Liver (tissue), 3 donors: ENCODE data around the gene PPIA.

Source experiments
- JUND ChIP-seq, 2 donors: IDR thresholded peaks; 2 replicates each; pipeline ENCODE4 v1.6.1; 2016; ENCODE audit warnings: antibody characterized with exemption in 2 of 2
- MAX ChIP-seq: IDR thresholded peaks from 2 replicates; pipeline ENCODE4 v1.6.1; 2016; ENCODE audit warnings: antibody characterized with exemption
- NR2F2 ChIP-seq: IDR thresholded peaks from 2 replicates; pipeline ENCODE4 v1.6.1; 2016; ENCODE audit warnings: antibody characterized with exemption
- RAD21 ChIP-seq, 2 donors: IDR thresholded peaks; 2 replicates each; pipeline ENCODE4 v1.6.1; 2016; ENCODE audit warnings: antibody characterized with exemption in 2 of 2, mild to moderate bottlenecking in 2 of 2
- RXRA ChIP-seq, 2 donors: IDR thresholded peaks; 2 replicates each; pipeline ENCODE4 v1.6.1; 2017 to 2018; ENCODE audit warnings: antibody characterized with exemption in 2 of 2, mild to moderate bottlenecking in 1 of 2
- SP1 ChIP-seq: IDR thresholded peaks from 2 replicates; pipeline ENCODE4 v1.6.1; 2018; ENCODE audit warnings: antibody characterized with exemption, mild to moderate bottlenecking
- YY1 ChIP-seq: IDR thresholded peaks from 2 replicates; pipeline ENCODE4 v1.6.1; 2016; ENCODE audit warnings: antibody characterized with exemption, mild to moderate bottlenecking
- TF ChIP-seq, protein P1 (sequence below): fragments of 150-350 bp; IDR thresholded peaks from 2 replicates; pipeline ENCODE4 v1.5.1; 2017; ENCODE audit warnings: improper control_type of control experiment, low read depth, low read length; ENCODE audit not compliant: missing input control
- TF ChIP-seq, protein P2 (sequence below): IDR thresholded peaks from 2 replicates; pipeline ENCODE4 v1.6.1; 2016; ENCODE audit warnings: antibody characterized with exemption
- TF ChIP-seq, protein P3 (sequence below): IDR thresholded peaks from 2 replicates; pipeline ENCODE4 v1.6.1; 2016; ENCODE audit warnings: antibody characterized with exemption
- TF ChIP-seq, protein P4 (sequence below): IDR thresholded peaks from 2 replicates; pipeline ENCODE4 v1.6.1; 2016; ENCODE audit warnings: antibody characterized with exemption, mild to moderate bottlenecking
- donor health status: healthy.
- donor health status: healthy.

DNA sequence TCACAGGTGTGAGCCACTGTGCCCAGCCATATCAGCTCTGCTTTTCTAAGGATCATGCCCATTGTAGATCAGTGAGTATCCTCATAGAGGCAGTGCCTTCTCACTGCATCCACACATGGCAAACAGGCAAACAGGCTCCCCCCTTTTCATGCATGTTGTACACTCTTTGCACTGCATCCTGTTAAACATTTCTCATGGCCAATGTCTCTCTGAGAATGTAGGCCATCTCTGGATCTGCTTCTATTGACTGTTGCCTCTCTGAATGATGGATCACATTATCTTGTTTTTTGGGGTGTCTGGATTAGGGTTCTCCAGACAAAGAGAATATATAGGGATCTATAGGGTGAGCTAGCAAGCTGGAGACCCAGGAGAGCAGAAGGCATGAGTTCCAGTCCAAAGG is 13.1 kb upstream of the PPIA start:
- TF ChIP-seq, protein P1, sequence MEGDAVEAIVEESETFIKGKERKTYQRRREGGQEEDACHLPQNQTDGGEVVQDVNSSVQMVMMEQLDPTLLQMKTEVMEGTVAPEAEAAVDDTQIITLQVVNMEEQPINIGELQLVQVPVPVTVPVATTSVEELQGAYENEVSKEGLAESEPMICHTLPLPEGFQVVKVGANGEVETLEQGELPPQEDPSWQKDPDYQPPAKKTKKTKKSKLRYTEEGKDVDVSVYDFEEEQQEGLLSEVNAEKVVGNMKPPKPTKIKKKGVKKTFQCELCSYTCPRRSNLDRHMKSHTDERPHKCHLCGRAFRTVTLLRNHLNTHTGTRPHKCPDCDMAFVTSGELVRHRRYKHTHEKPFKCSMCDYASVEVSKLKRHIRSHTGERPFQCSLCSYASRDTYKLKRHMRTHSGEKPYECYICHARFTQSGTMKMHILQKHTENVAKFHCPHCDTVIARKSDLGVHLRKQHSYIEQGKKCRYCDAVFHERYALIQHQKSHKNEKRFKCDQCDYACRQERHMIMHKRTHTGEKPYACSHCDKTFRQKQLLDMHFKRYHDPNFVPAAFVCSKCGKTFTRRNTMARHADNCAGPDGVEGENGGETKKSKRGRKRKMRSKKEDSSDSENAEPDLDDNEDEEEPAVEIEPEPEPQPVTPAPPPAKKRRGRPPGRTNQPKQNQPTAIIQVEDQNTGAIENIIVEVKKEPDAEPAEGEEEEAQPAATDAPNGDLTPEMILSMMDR = no peak
- TF ChIP-seq, protein P2, sequence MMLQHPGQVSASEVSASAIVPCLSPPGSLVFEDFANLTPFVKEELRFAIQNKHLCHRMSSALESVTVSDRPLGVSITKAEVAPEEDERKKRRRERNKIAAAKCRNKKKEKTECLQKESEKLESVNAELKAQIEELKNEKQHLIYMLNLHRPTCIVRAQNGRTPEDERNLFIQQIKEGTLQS = no peak
- no peak for TF ChIP-seq JUND (IDR thresholded peaks at IDR 0.05)
- TF ChIP-seq, protein P3, sequence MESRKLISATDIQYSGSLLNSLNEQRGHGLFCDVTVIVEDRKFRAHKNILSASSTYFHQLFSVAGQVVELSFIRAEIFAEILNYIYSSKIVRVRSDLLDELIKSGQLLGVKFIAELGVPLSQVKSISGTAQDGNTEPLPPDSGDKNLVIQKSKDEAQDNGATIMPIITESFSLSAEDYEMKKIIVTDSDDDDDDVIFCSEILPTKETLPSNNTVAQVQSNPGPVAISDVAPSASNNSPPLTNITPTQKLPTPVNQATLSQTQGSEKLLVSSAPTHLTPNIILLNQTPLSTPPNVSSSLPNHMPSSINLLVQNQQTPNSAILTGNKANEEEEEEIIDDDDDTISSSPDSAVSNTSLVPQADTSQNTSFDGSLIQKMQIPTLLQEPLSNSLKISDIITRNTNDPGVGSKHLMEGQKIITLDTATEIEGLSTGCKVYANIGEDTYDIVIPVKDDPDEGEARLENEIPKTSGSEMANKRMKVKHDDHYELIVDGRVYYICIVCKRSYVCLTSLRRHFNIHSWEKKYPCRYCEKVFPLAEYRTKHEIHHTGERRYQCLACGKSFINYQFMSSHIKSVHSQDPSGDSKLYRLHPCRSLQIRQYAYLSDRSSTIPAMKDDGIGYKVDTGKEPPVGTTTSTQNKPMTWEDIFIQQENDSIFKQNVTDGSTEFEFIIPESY = no peak
- no peak for TF ChIP-seq RXRA (IDR thresholded peaks at IDR 0.05)
- TF ChIP-seq, protein P4, sequence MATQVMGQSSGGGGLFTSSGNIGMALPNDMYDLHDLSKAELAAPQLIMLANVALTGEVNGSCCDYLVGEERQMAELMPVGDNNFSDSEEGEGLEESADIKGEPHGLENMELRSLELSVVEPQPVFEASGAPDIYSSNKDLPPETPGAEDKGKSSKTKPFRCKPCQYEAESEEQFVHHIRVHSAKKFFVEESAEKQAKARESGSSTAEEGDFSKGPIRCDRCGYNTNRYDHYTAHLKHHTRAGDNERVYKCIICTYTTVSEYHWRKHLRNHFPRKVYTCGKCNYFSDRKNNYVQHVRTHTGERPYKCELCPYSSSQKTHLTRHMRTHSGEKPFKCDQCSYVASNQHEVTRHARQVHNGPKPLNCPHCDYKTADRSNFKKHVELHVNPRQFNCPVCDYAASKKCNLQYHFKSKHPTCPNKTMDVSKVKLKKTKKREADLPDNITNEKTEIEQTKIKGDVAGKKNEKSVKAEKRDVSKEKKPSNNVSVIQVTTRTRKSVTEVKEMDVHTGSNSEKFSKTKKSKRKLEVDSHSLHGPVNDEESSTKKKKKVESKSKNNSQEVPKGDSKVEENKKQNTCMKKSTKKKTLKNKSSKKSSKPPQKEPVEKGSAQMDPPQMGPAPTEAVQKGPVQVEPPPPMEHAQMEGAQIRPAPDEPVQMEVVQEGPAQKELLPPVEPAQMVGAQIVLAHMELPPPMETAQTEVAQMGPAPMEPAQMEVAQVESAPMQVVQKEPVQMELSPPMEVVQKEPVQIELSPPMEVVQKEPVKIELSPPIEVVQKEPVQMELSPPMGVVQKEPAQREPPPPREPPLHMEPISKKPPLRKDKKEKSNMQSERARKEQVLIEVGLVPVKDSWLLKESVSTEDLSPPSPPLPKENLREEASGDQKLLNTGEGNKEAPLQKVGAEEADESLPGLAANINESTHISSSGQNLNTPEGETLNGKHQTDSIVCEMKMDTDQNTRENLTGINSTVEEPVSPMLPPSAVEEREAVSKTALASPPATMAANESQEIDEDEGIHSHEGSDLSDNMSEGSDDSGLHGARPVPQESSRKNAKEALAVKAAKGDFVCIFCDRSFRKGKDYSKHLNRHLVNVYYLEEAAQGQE = no peak
- no peak for TF ChIP-seq RAD21 (IDR thresholded peaks at IDR 0.05)
- no peak for TF ChIP-seq YY1
- no peak for TF ChIP-seq NR2F2
- TF ChIP-seq SP1 = no peak
- TF ChIP-seq MAX = no peak
